Left ventricle myocardium inferior (tissue), 1 donor: Measurements from ENCODE around the gene METRNL. TPM values are rescaled to one million over a fixed set of nuclear protein-coding genes. Genes with fewer than 3 reads are reported as not detected.

Experiments
- DNase-seq: peaks from one replicate; pipeline ENCODE4 v3.0.0-alpha.2; 2020
- H3K27ac ChIP-seq: fragments of 200-600 bp; replicated peaks from 2 replicates; pipeline ENCODE4 v1.8.0; 2021
- H3K27me3 ChIP-seq: fragments of 200-600 bp; 2 replicates; pipeline ENCODE4 v1.8.0; 2021; ENCODE audit warnings: low read depth
- H3K36me3 ChIP-seq: fragments of 200-600 bp; 2 replicates; pipeline ENCODE4 v1.8.0; 2021
- H3K4me1 ChIP-seq: fragments of 200-600 bp; 2 replicates; pipeline ENCODE4 v1.8.0; 2021
- H3K4me3 ChIP-seq: fragments of 200-600 bp; 2 replicates; pipeline ENCODE4 v1.8.0; 2021; ENCODE audit warnings: mild to moderate bottlenecking, moderate library complexity
- H3K9me3 ChIP-seq: fragments of 200-600 bp; replicated peaks from 2 replicates; pipeline ENCODE4 v1.8.0; 2021
- intact Hi-C: fragments of 100-400 bp; cut with micrococcal nuclease; formaldehyde crosslinking; loops from one replicate; pipeline ENCODE4 v1.11.0; 2022
- total RNA-seq: library from RNA; stranded (reverse); fragmentation: NEBNext Ultra II Directional; extraction: Animal tissue kit (Norgen Biotek cat#: 25700); gene quantifications from one replicate; pipeline ENCODE4 v1.2.1, GENCODE V29; 2021
- TF ChIP-seq, protein P1 (sequence below): fragments of 200-600 bp; IDR thresholded peaks from 2 replicates; pipeline ENCODE4 v1.8.0; 2021; ENCODE audit warnings: antibody characterized with exemption, mild to moderate bottlenecking, borderline replicate concordance
- donor health status: DM: no; HTN: yes; CAD: no; lungs with severe emphysema.

The METRNL gene
- total RNA-seq, 1 donor from 2014 or later: 75.2 TPM

GRCh38 chr17:83057793-83058265 lies 21.6 kb upstream of the METRNL start:
- H3K27ac ChIP-seq: peak overlapping the region; percentile 59
- peaks cover 42% of the 10 kb centered on the region for H3K4me1 ChIP-seq
- TF ChIP-seq, protein P1, sequence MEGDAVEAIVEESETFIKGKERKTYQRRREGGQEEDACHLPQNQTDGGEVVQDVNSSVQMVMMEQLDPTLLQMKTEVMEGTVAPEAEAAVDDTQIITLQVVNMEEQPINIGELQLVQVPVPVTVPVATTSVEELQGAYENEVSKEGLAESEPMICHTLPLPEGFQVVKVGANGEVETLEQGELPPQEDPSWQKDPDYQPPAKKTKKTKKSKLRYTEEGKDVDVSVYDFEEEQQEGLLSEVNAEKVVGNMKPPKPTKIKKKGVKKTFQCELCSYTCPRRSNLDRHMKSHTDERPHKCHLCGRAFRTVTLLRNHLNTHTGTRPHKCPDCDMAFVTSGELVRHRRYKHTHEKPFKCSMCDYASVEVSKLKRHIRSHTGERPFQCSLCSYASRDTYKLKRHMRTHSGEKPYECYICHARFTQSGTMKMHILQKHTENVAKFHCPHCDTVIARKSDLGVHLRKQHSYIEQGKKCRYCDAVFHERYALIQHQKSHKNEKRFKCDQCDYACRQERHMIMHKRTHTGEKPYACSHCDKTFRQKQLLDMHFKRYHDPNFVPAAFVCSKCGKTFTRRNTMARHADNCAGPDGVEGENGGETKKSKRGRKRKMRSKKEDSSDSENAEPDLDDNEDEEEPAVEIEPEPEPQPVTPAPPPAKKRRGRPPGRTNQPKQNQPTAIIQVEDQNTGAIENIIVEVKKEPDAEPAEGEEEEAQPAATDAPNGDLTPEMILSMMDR: no peak
- H3K9me3 ChIP-seq: no peaks in the 10 kb centered on the region
- intact Hi-C loops: no loop called here
- no peak for DNase-seq
- H3K36me3 ChIP-seq: no peaks in the 10 kb centered on the region
- no peaks in the 10 kb centered on the region for H3K27me3 ChIP-seq
- H3K4me3 ChIP-seq: no peak overlapping the region

- H3K27me3 ChIP-seq: no peaks in the 10 kb centered on the region
- H3K36me3 ChIP-seq: no peaks in the 10 kb centered on the region
- H3K4me3 ChIP-seq: no peak overlapping the region
- peak; percentile 81 for DNase-seq
- intact Hi-C loops: no loop called here
- H3K9me3 ChIP-seq: no peaks in the 10 kb centered on the region
- H3K4me1 ChIP-seq: peaks cover 37% of the 10 kb centered on the region
- peak overlapping the region; percentile 59 for H3K27ac ChIP-seq
- TF ChIP-seq, protein P1: no peak
These were observed 21.1 kb upstream of the METRNL start for GRCh38 chr17:83058266-83058798.

DNA sequence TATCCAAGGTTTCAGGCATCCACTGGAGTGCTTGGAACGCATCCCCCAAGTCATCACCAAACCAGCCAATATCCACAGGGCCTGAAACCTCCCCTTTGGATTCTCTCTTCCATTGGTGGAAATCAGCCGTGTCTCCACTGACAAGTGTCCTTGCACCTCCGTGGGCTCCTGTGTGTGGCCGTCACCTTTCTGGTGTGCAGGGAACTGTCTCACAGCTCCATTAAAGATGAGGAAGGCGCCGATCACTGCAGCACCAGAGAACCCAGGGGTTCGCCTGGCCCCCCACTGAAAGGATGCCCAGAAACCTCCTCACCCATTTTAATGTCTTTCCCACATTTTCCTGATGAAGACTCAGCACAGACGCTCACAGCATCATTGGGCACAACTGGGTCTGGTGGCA lies 17.8 kb upstream of the METRNL start:
- no peak for DNase-seq
- Histone ChIP-seq H3K36me3 (no peaks in the 10 kb centered on the region), H3K4me1 (peaks cover 28% of the 10 kb centered on the region), H3K9me3 (no peaks in the 10 kb centered on the region), H3K27ac (no peak overlapping the region), H3K27me3 (no peaks in the 10 kb centered on the region), H3K4me3 (no peak overlapping the region)
- TF ChIP-seq, protein P1: no peak
- intact Hi-C loops: no loop called here

DNA sequence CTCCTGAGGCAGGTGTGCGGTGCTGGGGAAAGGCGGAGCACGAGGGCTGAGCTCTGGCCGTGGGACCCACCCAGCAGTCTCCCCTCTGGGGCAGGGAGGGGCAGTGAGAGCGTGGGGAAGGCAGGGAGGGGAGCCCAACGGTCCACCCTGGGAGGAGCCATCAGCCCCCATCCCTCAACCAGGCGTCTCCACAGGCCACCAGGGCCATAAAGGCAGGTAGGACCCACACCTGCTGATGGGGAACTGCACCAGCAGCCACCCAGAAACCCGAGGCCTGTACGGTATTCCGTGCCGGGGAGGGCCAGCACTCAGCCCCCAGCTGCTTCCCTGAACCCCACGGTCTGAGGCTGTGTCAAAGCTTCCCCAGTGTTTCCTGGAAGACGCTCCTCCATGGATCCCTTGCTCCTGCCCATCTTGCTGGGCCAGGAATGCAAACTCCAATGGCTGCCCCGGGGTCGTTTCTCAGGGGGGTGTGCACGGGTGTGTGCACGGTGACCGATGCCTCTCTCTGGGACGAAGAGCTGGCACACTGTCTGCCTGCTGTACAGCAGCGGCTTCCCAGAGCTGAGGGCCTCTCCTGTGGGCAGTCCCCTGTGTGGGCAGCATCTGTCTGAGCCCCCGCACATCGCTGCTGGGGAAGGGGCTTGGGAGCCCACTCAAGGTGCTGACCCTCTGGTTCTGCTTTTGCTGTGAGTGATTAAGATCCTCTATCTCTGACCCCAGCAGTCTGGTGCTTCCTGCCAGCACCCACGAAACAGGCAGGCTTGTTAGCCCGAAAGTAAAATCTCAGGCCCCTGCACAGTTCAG lies 17.2 kb upstream of the METRNL start:
- TF ChIP-seq, protein P1: no peak
- intact Hi-C loops: no loop called here
- no peak for DNase-seq

DNA sequence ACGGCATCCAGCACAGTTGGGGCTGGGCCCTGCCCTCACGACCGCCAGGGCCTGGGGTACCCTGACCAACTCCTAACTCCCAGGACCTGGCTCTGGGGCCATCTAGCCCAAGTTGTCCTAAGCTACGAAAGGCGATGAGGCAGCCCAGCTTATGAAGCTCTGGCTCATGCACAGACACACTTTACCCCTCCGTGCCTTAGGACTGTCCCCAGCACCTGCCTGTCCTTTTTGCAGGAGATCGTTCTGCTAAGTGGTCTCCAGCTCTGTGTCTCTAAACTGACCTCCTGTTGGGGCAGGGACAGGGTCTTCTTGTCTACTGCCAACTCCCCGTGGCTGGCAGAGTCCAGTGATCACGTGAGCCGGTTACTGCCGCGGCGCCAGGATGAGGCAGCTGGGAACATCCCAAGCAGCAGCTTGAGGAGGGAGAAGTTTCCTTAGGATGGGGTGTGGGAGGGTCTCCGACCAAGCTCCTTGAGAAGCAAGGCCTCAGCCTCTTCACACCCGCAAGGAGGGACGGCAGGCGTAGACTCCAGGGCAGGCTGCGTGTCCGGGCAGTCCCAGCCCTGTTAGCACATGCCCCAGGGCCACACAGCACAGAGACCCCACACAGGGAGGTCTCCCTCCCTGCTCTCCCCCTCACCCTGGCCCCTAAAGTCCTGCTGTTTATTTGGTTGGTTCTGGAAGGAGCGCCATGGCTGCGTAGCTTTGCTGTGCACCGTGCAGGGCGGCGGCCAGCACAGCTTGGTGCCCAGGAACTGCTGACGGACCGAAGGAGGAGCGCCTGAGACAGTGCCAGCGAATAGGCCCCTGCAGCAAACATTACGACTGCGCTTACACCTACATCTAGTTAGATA lies 16.4 kb upstream of the METRNL start:
- Histone ChIP-seq H3K4me3 (no peak overlapping the region), H3K9me3 (no peaks in the 10 kb centered on the region), H3K27me3 (no peaks in the 10 kb centered on the region), H3K27ac (no peak overlapping the region), H3K4me1 (peaks cover 13% of the 10 kb centered on the region), H3K36me3 (no peaks in the 10 kb centered on the region)
- DNase-seq: no peak
- intact Hi-C loops: no loop called here
- TF ChIP-seq, protein P1: no peak

More for the DNA sequence above, 17.2 kb upstream of the METRNL start:
- H3K27me3 ChIP-seq: no peaks in the 10 kb centered on the region
- H3K4me1 ChIP-seq: peaks cover 21% of the 10 kb centered on the region
- no peaks in the 10 kb centered on the region for H3K9me3 ChIP-seq
- H3K36me3 ChIP-seq: no peaks in the 10 kb centered on the region
- H3K27ac ChIP-seq: no peak overlapping the region
- H3K4me3 ChIP-seq: no peak overlapping the region
